K562 (cell line): ENCODE data around the gene MRLN. TPM values are rescaled to one million over a fixed set of nuclear protein-coding genes. Genes with fewer than 3 reads are reported as not detected.

Experiments used
- ATAC-seq: fragments of 200-7000 bp; cut with Tn5 transposase; 3 replicates; pipeline ENCODE4 v1.9.1; 2020; ENCODE audit warnings: moderate library complexity
- BruUV-seq: library from RNA; stranded (reverse); fragments of 400-500 nt; replicated peaks from 2 replicates; lab custom pipeline; 2021; lab: Mats Ljungman, UMichigan
- CTCF ChIA-PET: fragments of 300-600 bp; formaldehyde crosslinking; extraction: SDS; loops from one replicate; lab custom pipeline; 2021; ENCODE audit warnings: low intra/inter-chr PET ratio; lab: Yijun Ruan, JAX
- POLR2A ChIA-PET: fragments of 300-600, 350-650 bp; sonication (Branson Sonifier 250); formaldehyde crosslinking; extraction: SDS; loops from one replicate; lab custom pipeline; 2021; ENCODE audit warnings: antibody characterized with exemption, inconsistent platforms; lab: Yijun Ruan, JAX
- DNase-seq, 4 experiments: peaks; one replicate each; pipeline versions ENCODE4 v3.0.0 to v3.0.0-alpha.2; 2011 to 2018; ENCODE audit warnings: low spot score in 3 of 4, mixed read lengths in 3 of 4; ENCODE audit errors: extremely low read depth in 1 of 4
- FAIRE-seq: peaks from 2 replicates; lab custom pipeline; 2011; peaks lifted over from hg19 to GRCh38; lab: Jason Lieb, UNC
- H2AFZ ChIP-seq: 2 replicates; pipeline ENCODE4 v1.6.0; 2011; ENCODE audit warnings: low read depth, low read length, control low read depth, inconsistent platforms
- H3K27ac ChIP-seq: fragments of 200-600 bp; 3 replicates; pipeline ENCODE4 v1.8.0; 2011; ENCODE audit warnings: low read depth, mild to moderate bottlenecking, control low read depth, inconsistent platforms, low read length, moderate library complexity, mixed read lengths; ENCODE audit errors: extremely low read depth
- H3K27me3 ChIP-seq, 2 experiments: fragments of 300-600 bp in 1 of 2; 2 replicates in 1 of 2; 3 replicates in 1 of 2; pipeline versions ENCODE4 v1.6.0 to v1.8.0; 2011; ENCODE audit warnings: inconsistent platforms in 2 of 2, low read length in 2 of 2, mild to moderate bottlenecking in 1 of 2, mixed read lengths in 1 of 2, moderate library complexity in 1 of 2; ENCODE audit not compliant: control insufficient read depth in 2 of 2, insufficient read depth in 2 of 2
- H3K36me3 ChIP-seq: fragments of 300-600 bp; 3 replicates; pipeline ENCODE4 v1.8.0; 2011; ENCODE audit warnings: mild to moderate bottlenecking, low read length, inconsistent platforms; ENCODE audit not compliant: control insufficient read depth, insufficient read depth
- H3K4me1 ChIP-seq, 2 experiments: fragments of 200-600 bp in 1 of 2; replicated peaks in 1 of 2; 2 replicates in 1 of 2; 3 replicates in 1 of 2; pipeline versions ENCODE4 v1.5.1 to v1.8.0; 2011; ENCODE audit warnings: inconsistent platforms in 2 of 2, low read length in 2 of 2, mild to moderate bottlenecking in 1 of 2, mixed read lengths in 1 of 2, moderate library complexity in 1 of 2; ENCODE audit not compliant: control insufficient read depth in 2 of 2, insufficient read depth in 2 of 2
- H3K4me2 ChIP-seq: 2 replicates; pipeline ENCODE4 v1.6.1; 2011; ENCODE audit warnings: low read length, control low read depth, inconsistent platforms, mixed read lengths; ENCODE audit not compliant: insufficient read depth
- H3K4me3 ChIP-seq: fragments of 200-600 bp; sonication (generic), shearing (Covaris generic); 2 replicates; pipeline ENCODE4 v1.5.1; 2016; ENCODE audit warnings: control low read depth, inconsistent platforms
- H3K79me2 ChIP-seq: fragments of 200-600 bp; 3 replicates; pipeline ENCODE4 v1.8.0; 2011; ENCODE audit warnings: low read length, inconsistent platforms; ENCODE audit not compliant: control insufficient read depth, insufficient read depth
- H3K9ac ChIP-seq, 2 experiments: 2 replicates each; pipeline versions ENCODE4 v1.6.0 to v1.6.1; 2011; ENCODE audit warnings: low read depth in 2 of 2, low read length in 2 of 2, control low read depth in 1 of 2, inconsistent platforms in 1 of 2, mild to moderate bottlenecking in 1 of 2, mixed read lengths in 1 of 2; ENCODE audit not compliant: insufficient read depth in 1 of 2
- H3K9me1 ChIP-seq: one replicate; pipeline ENCODE4 v1.6.0; 2011; ENCODE audit warnings: inconsistent platforms, mild to moderate bottlenecking, low read length, moderate library complexity; ENCODE audit not compliant: control insufficient read depth, insufficient read depth
- H3K9me3 ChIP-seq: replicated peaks from 2 replicates; pipeline ENCODE4 v1.5.1; 2011; ENCODE audit warnings: low read depth, low read length, inconsistent platforms; ENCODE audit not compliant: control insufficient read depth, insufficient read depth
- H4K20me1 ChIP-seq: replicated peaks from 2 replicates; pipeline ENCODE4 v1.6.1; 2011; ENCODE audit warnings: low read length, inconsistent platforms, mixed read lengths; ENCODE audit not compliant: control insufficient read depth, insufficient read depth
- ATF1 ChIP-seq, 2 experiments: fragments of 450-650 bp in 1 of 2; IDR thresholded peaks; 2 replicates each; pipeline ENCODE4 v1.6.1; 2016; ENCODE audit warnings: missing compliant biosample characterization in 1 of 2, missing genetic modification characterization in 1 of 2
- C11orf30 ChIP-seq: fragments of 450-650 bp; IDR thresholded peaks from 2 replicates; pipeline ENCODE4 v1.6.1; 2016; ENCODE audit warnings: low read depth, mild to moderate bottlenecking
- CHD4 ChIP-seq: fragments of 200-600 bp; sonication (generic); IDR thresholded peaks from 3 replicates; pipeline ENCODE4 v1.6.1; 2012; ENCODE audit warnings: low read depth, mild to moderate bottlenecking, mixed read lengths, low read length, inconsistent platforms; ENCODE audit not compliant: insufficient read depth, insufficient replicate concordance, poor library complexity, severe bottlenecking
- HDAC6 ChIP-seq: IDR thresholded peaks from 2 replicates; pipeline ENCODE4 v1.6.1; 2012; ENCODE audit warnings: low read depth, mild to moderate bottlenecking, control low read depth, inconsistent platforms, low read length, moderate library complexity
- NFRKB ChIP-seq: fragments of 450-650 bp; IDR thresholded peaks from 2 replicates; pipeline ENCODE4 v1.6.1; 2016; ENCODE audit warnings: low read depth
- RBBP5 ChIP-seq: fragments of 200-600 bp; sonication (generic); IDR thresholded peaks from 2 replicates; pipeline ENCODE4 v1.6.1; 2012; ENCODE audit warnings: borderline replicate concordance, mild to moderate bottlenecking, low read length, control low read depth, inconsistent platforms; ENCODE audit not compliant: insufficient read depth, poor library complexity, severe bottlenecking
- SRSF1 ChIP-seq: fragments of 200-400 bp; formaldehyde crosslinking; IDR thresholded peaks from 2 replicates; pipeline ENCODE4 v1.6.1; 2017; ENCODE audit warnings: mild to moderate bottlenecking, low read depth, low read length, moderate library complexity
- ZFP30 ChIP-seq: fragments of 250-450 bp; sonication (Bioruptor Pico); IDR thresholded peaks from 2 replicates; pipeline ENCODE4 v1.8.0; 2022; ENCODE audit warnings: moderate library complexity, mild to moderate bottlenecking, inconsistent platforms, borderline replicate concordance
- ZNF121 ChIP-seq: sonication (generic); formaldehyde crosslinking; conservative IDR thresholded peaks from 2 replicates; pipeline ENCODE4 v1.8.0; 2022; ENCODE audit warnings: missing genetic modification reagents
- ZNF232 ChIP-seq: sonication (generic); formaldehyde crosslinking; IDR thresholded peaks from 2 replicates; pipeline ENCODE4 v1.8.0; 2022; ENCODE audit warnings: mild to moderate bottlenecking, missing genetic modification reagents
- WGBS: fragments of 100-300 bp; shearing (Covaris generic); methylation state at CpG from one replicate; pipeline ENCODE4 v1.1.6; 2016; ENCODE audit warnings: low coverage, mixed read lengths; ENCODE audit not compliant: insufficient coverage; ENCODE audit errors: missing lambda C conversion rate; 5-methylcytosine and 5-hydroxymethylcytosine counted together
- in situ Hi-C: fragments of 300-500 bp; cut with MboI; formaldehyde crosslinking; loops from 4 replicates; pipeline ENCODE4 v1.15.0; 2018; ENCODE audit warnings: inconsistent platforms, mixed read lengths
- intact Hi-C: fragments of 100-400 bp; cut with micrococcal nuclease; formaldehyde crosslinking; loops from 2 replicates; pipeline ENCODE4 v1.14.2; 2022
- polyA plus RNA-seq, 8 experiments: library from polyadenylated mRNA; depleted of rRNA in 4 of 8; stranded (reverse) in 5 of 8; unstranded in 3 of 8; fragments of >200 nt; fragmentation: Nextera tagmentation in 2 of 8; fragmentation: Illumina TruSeq in 1 of 8; extraction: Ambion mirVana in 2 of 8; extraction: Trizol in 1 of 8; gene quantifications; 2 replicates each; pipeline versions ENCODE4 v1.2.1 to v1.2.3, GENCODE V29; 2011 to 2014; ENCODE audit warnings: inconsistent platforms in 1 of 8, missing spikeins in 1 of 8
- total RNA-seq, 7 experiments: library from RNA; depleted of rRNA in 6 of 7; stranded (reverse); fragments of >200 nt in 6 of 7; fragmentation: Illumina TruSeq in 2 of 7; extraction: Trizol in 2 of 7; gene quantifications; 2 replicates each; pipeline versions ENCODE4 v1.2.1 to v1.2.3, GENCODE V29; 2011 to 2021; ENCODE audit warnings: low replicate concordance in 1 of 7
- TF ChIP-seq, protein P1 (sequence below): fragments of 450-650 bp; IDR thresholded peaks from 2 replicates; pipeline ENCODE4 v1.7.0; 2016; ENCODE audit warnings: borderline replicate concordance
- TF ChIP-seq, protein P2 (sequence below): fragments of 250-450 bp; sonication (Bioruptor Pico); IDR thresholded peaks from 2 replicates; pipeline ENCODE4 v1.6.1; 2021; ENCODE audit warnings: mild to moderate bottlenecking
- TF ChIP-seq, protein P3 (sequence below): fragments of 250-450 bp; sonication (Bioruptor Pico); IDR thresholded peaks from 2 replicates; pipeline ENCODE4 v1.5.0; 2021; ENCODE audit warnings: mild to moderate bottlenecking, moderate library complexity

MRLN gene
- total and polyA plus RNA-seq, 9 of the 15 experiments (the other 6 are each of a cell fraction or from before 2014, with no cell fraction given), result 0.07 to 0.13 TPM; not detected in 7

DNA sequence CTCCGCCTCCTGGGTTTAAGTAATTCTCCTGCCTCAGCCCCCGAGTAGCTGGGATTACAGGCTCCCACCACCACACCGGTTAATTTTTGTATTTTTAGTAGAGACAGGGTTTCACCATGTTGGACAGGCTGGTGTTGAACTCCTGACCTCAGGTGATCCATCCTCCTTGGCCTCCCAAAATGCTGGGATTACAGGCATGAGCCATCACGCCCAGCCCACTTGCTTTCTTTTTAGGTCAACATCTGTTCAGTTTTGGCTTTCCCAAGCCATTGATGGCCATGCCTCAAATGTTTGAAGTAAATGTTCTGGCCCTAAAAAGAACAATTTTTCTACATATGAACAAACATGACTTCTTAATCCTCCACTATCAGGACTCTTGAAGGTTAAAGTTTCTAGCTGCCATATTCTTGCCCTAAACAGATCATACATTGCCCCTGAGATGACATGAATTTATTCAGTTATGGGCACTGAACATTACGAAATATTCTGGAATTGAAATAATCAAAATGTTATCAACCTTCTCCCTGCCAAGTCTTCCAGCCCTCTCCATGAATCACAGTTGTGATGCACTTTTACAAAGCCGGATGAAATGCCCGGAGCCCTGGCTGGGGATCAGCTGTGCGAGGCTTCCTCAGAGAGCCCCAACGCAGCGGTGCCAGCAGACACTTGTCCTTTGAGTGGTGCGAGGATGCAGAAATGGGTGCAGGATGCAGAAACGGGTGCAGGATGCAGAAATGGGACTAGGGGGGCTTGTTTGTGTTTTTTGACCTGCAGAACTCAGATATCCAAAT, 2.9 kb downstream of the MRLN start:
- H2AFZ ChIP-seq, result no peak overlapping the region
- no peaks in the 10 kb centered on the region for H3K79me2 ChIP-seq
- no peaks in the 10 kb centered on the region for H4K20me1 ChIP-seq
- no peaks in the 10 kb centered on the region for H3K9me3 ChIP-seq
- no peaks in the 10 kb centered on the region for H3K9me1 ChIP-seq
- H3K27ac ChIP-seq, result no peak overlapping the region
- POLR2A ChIA-PET, result interaction anchor here (1.5 kb wide), 1 partner anchor 10 kb away, joined by 4 read pairs; no protein-coding TSS in a partner anchor
- no peak overlapping the region for H3K4me2 ChIP-seq
- no peak overlapping the region for H3K4me3 ChIP-seq
- H3K36me3 ChIP-seq, result no peaks in the 10 kb centered on the region
- FAIRE-seq (no peak), DNase-seq (no peak), ATAC-seq (no peak)
- no TSS peak for BruUV-seq
- CTCF ChIA-PET, result no interaction called here
- peaks cover 9 to 14% of the 10 kb centered on the region in 2 experiments; a peak in 3 of 5 replicates for H3K27me3 ChIP-seq
- no peaks in the 10 kb centered on the region for H3K4me1 ChIP-seq
- intact Hi-C loops, result no loop called here
- in situ Hi-C loops, result no loop called here
- no peak overlapping the region for H3K9ac ChIP-seq
- no peak for TF ChIP-seq ZFP30 (CRISPR knock-in tag)
- no peak for TF ChIP-seq C11orf30
- TF ChIP-seq ATF1 (CRISPR knock-in tag; IDR thresholded peaks at IDR 0.05), result no peak
- TF ChIP-seq ATF1 (tag; IDR thresholded peaks at IDR 0.05), result no peak
- no peak for TF ChIP-seq NFRKB
- TF ChIP-seq, protein P1, sequence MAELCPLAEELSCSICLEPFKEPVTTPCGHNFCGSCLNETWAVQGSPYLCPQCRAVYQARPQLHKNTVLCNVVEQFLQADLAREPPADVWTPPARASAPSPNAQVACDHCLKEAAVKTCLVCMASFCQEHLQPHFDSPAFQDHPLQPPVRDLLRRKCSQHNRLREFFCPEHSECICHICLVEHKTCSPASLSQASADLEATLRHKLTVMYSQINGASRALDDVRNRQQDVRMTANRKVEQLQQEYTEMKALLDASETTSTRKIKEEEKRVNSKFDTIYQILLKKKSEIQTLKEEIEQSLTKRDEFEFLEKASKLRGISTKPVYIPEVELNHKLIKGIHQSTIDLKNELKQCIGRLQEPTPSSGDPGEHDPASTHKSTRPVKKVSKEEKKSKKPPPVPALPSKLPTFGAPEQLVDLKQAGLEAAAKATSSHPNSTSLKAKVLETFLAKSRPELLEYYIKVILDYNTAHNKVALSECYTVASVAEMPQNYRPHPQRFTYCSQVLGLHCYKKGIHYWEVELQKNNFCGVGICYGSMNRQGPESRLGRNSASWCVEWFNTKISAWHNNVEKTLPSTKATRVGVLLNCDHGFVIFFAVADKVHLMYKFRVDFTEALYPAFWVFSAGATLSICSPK, result no peak
- TF ChIP-seq ZNF121 (CRISPR knock-in tag), result no peak
- TF ChIP-seq SRSF1, result no peak
- TF ChIP-seq HDAC6, result no peak
- TF ChIP-seq RBBP5, result no peak
- TF ChIP-seq, protein P2, sequence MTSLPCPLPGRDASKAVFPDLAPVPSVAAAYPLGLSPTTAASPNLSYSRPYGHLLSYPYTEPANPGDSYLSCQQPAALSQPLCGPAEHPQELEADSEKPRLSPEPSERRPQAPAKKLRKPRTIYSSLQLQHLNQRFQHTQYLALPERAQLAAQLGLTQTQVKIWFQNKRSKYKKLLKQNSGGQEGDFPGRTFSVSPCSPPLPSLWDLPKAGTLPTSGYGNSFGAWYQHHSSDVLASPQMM (CRISPR knock-in tag), result no peak
- no peak for TF ChIP-seq CHD4
- TF ChIP-seq, protein P3, sequence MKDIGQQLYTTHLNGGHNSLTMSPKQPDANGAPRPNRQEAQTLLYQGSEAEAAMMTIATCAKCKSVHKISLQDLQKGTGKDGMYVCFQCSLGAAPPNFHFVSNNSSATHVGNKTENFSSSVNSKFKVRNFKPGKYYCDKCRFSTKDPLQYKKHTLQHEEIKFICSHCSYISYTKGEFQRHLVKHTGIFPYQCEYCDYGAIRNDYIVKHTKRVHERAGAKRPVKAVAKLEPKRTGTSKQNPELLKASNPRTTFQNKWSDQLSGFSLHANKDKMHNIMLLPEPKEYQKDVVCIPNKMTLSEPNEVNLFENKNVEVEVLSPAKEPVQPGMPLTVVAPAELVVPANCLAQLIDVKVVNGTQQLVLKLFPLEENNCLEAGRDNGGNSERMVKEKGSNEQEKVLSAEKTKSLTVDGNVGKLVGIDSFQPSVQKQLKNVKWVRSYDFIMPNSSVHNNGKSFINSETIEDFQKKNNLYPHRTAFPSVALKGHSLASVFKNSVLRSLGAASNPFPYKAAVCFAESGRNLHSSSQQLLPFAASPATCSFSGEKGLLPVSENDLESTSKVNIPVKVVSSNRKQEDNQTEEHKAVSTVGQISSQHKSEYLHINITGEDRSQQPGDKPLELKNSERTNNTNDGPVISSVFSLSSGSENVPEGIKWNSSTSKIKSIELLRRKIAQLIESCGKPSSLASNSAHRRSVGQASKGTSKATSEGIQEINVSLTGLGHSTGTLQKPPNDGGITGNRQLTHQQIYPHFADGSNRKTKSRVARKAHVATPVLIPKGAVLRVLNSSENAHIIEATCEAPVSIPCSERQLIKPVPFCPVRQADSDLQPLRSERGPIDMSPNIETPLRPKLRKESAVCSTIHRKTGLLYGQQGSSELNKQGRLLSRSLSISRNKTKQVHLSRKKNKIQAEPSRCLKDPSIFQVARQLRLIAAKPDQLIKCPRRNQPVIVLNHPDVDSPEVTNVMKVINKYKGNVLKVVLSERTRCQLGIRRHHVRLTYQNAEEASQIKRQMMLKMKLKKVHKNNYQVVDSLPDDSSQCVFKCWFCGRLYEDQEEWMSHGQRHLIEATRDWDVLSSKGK (CRISPR knock-in tag), result no peak
- TF ChIP-seq ZNF232 (CRISPR knock-in tag), result no peak
- TF ChIP-seq, all 486 proteins: peak for 0
- WGBS, result 3% methylated on average over 12 of the region's 12 CpGs
